ENCODE data around the gene CDH13. TPM values are rescaled to one million over a fixed set of nuclear protein-coding genes. Genes with fewer than 3 reads are reported as not detected.

CDH13 gene
- total and polyA plus RNA-seq, 9 of the 15 experiments (the other 6 are each of a cell fraction or from before 2014, with no cell fraction given) = 0.03 TPM; not detected in 8

- no peak for TF ChIP-seq ZNF318 (IDR thresholded peaks at IDR 0.05; ENCODE audit: borderline replicate concordance in 1 of 2, low read depth in 1 of 2)
These were observed 1098.5 kb downstream of the CDH13 start (continued) for GRCh38 chr16:83725313-83725712.

- no peak overlapping the region for H3K4me2 ChIP-seq (ENCODE audit: insufficient read depth, low read length)
- H3K4me1 ChIP-seq (replicated peaks in 1 of 2; ENCODE audit: control insufficient read depth in 2 of 2, insufficient read depth in 2 of 2, low read length in 2 of 2) = no peaks in the 10 kb centered on the region
- no peak overlapping the region for H3K9ac ChIP-seq (ENCODE audit: insufficient read depth in 1 of 2, low read depth in 2 of 2, low read length in 2 of 2)
- no peaks in the 10 kb centered on the region for H3K79me2 ChIP-seq (ENCODE audit: control insufficient read depth, insufficient read depth, low read length)
- peak; percentile 32; the same call in 1 of the 2 replicates for TF ChIP-seq GABPA (tag; conservative IDR thresholded peaks at IDR 0.05; ENCODE audit: low read depth)
- TF ChIP-seq EWSR1 (IDR thresholded peaks at IDR 0.05; ENCODE audit: borderline replicate concordance, low read depth, partially characterized antibody) = no peak
- ATAC-seq (no peak), DNase-seq (ENCODE audit: extremely low read depth in 1 of 4, low spot score in 3 of 4) (no peak), FAIRE-seq (no peak)
- CTCF ChIA-PET (ENCODE audit: low intra/inter-chr PET ratio) = no interaction called here
- intact Hi-C loops (cut with micrococcal nuclease) (no loop called here), in situ Hi-C loops (cut with MboI) (no loop called here)
- no peaks in the 10 kb centered on the region for H3K9me3 ChIP-seq (replicated peaks; ENCODE audit: control insufficient read depth, insufficient read depth, low read depth, low read length)
- H3K9me1 ChIP-seq (ENCODE audit: control insufficient read depth, insufficient read depth, low read length) = no peaks in the 10 kb centered on the region
- H2AFZ ChIP-seq (ENCODE audit: low read depth, low read length) = no peak overlapping the region
- 2% methylated on average over 10 of the region's 10 CpGs for WGBS (ENCODE audit: insufficient coverage, low coverage, missing lambda C conversion rate)
- no TSS peak for BruUV-seq (replicated peaks)
- H3K4me3 ChIP-seq = no peak overlapping the region
- POLR2A ChIA-PET = no interaction called here
- H4K20me1 ChIP-seq (replicated peaks; ENCODE audit: control insufficient read depth, insufficient read depth, low read length) = 0 out of 2 replicates have a peak, but pooled peaks cover 3% of the 10 kb centered on the region
- peaks cover 9 to 14% of the 10 kb centered on the region in 2 experiments; a peak in 4 of 5 replicates for H3K27me3 ChIP-seq (ENCODE audit: control insufficient read depth in 2 of 2, insufficient read depth in 2 of 2, low read length in 2 of 2)
- H3K36me3 ChIP-seq (ENCODE audit: control insufficient read depth, insufficient read depth, low read length) = no peaks in the 10 kb centered on the region
- H3K27ac ChIP-seq (ENCODE audit: extremely low read depth, low read depth, low read length) = no peak overlapping the region
These were observed 1100.2 kb downstream of the CDH13 start for GRCh38 chr16:83727018-83727417.

Measured in K562 (cell line).